ENCODE data around the gene MAP3K13. TPM values are rescaled to one million over a fixed set of nuclear protein-coding genes. Genes with fewer than 3 reads are reported as not detected.

The MAP3K13 gene
- total RNA-seq, 4 donors from 2014 or later, result 8.8 to 47.8 (median 17.2) TPM

DNA sequence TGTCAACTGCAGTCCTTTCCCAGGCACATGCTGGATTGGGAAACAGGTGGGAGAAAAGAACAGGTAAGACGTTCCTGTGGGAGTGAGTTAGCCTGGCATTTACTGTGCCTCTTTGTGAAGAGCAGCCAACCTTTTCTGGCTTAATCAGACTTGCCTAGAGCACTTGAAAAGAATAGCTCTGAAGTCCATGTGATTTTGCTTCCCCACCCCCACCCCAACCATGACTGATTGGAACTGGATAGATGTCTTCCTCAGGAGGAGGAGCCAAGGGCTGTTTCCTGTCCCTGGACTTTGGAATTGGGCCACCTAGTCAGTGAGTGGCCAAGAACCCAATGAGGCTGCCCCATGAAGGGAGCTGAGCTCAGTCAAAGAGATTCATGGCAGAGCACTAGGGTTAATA lies 140.6 kb downstream of the MAP3K13 start:
- H3K27ac ChIP-seq, result no peak overlapping the region
- no peaks in the 10 kb centered on the region for H3K9me3 ChIP-seq
- no peaks in the 10 kb centered on the region for H3K27me3 ChIP-seq
- no peak overlapping the region for H3K4me3 ChIP-seq
- no peaks in the 10 kb centered on the region for H3K4me1 ChIP-seq
- intact Hi-C loops (cut with DNase I; ENCODE audit: low total_unique reads), result no loop called here
- H3K36me3 ChIP-seq, result no peaks in the 10 kb centered on the region
- no peak for DNase-seq
- TF ChIP-seq POLR2A (IDR thresholded peaks at IDR 0.05), result no peak
- TF ChIP-seq, protein P1, sequence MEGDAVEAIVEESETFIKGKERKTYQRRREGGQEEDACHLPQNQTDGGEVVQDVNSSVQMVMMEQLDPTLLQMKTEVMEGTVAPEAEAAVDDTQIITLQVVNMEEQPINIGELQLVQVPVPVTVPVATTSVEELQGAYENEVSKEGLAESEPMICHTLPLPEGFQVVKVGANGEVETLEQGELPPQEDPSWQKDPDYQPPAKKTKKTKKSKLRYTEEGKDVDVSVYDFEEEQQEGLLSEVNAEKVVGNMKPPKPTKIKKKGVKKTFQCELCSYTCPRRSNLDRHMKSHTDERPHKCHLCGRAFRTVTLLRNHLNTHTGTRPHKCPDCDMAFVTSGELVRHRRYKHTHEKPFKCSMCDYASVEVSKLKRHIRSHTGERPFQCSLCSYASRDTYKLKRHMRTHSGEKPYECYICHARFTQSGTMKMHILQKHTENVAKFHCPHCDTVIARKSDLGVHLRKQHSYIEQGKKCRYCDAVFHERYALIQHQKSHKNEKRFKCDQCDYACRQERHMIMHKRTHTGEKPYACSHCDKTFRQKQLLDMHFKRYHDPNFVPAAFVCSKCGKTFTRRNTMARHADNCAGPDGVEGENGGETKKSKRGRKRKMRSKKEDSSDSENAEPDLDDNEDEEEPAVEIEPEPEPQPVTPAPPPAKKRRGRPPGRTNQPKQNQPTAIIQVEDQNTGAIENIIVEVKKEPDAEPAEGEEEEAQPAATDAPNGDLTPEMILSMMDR (IDR thresholded peaks at IDR 0.05), result no peak

DNA sequence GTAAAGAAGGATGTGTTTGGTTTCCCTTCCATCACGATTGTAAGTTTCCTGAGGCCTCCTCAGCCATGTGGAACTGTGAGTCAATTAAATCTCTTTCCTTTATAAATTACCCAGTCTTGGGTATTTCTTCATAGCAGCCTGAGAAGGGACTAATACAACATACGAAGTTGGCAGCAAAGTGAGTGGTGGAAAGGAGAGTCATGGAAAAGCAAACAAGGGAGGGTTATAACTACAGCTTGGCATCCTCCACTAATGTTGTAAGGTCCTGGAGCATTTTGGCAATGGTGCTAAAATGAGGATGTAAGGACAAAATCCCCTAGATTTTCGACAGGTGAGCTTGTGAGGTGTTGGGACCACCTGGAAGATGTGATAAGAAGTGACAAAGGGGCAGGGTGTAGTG lies 141.7 kb downstream of the MAP3K13 start:
- Histone ChIP-seq H3K4me1 (no peaks in the 10 kb centered on the region), H3K4me3 (no peak overlapping the region), H3K27me3 (no peaks in the 10 kb centered on the region), H3K36me3 (no peaks in the 10 kb centered on the region), H3K9me3 (no peaks in the 10 kb centered on the region), H3K27ac (no peak overlapping the region)
- no peak for DNase-seq
- no peak for TF ChIP-seq POLR2A (IDR thresholded peaks at IDR 0.05)
- TF ChIP-seq, protein P1 (IDR thresholded peaks at IDR 0.05), result no peak
- intact Hi-C loops (cut with DNase I; ENCODE audit: low total_unique reads), result no loop called here

DNA sequence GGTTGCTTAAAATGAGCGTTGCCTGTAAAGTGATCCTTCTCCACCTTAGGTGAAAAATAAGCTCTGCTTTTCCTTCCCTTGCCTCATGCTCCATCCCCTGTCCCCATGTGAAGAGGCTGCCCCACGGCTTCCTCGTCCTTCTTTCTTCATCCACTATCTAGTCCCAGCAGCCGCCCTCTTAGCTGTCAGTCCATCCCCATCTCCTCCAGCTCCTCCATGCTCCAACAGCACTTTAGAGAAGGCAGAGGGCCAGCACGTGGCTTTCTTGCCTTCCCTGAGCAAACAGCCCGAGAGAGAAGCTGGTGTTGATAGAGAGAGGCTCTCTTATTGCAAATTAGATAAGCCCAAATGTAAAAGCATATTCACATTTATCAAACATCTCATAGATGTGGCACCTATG lies 144.9 kb downstream of the MAP3K13 start:
- H3K9me3 ChIP-seq, result no peaks in the 10 kb centered on the region
- no peaks in the 10 kb centered on the region for H3K36me3 ChIP-seq
- no peak overlapping the region for H3K4me3 ChIP-seq
- intact Hi-C loops (cut with DNase I; ENCODE audit: low total_unique reads), result no loop called here
- no peaks in the 10 kb centered on the region for H3K4me1 ChIP-seq
- no peak overlapping the region for H3K27ac ChIP-seq
- no peaks in the 10 kb centered on the region for H3K27me3 ChIP-seq
- DNase-seq, result no peak
- no peak for TF ChIP-seq POLR2A (IDR thresholded peaks at IDR 0.05)
- TF ChIP-seq, protein P1 (IDR thresholded peaks at IDR 0.05), result no peak

DNA sequence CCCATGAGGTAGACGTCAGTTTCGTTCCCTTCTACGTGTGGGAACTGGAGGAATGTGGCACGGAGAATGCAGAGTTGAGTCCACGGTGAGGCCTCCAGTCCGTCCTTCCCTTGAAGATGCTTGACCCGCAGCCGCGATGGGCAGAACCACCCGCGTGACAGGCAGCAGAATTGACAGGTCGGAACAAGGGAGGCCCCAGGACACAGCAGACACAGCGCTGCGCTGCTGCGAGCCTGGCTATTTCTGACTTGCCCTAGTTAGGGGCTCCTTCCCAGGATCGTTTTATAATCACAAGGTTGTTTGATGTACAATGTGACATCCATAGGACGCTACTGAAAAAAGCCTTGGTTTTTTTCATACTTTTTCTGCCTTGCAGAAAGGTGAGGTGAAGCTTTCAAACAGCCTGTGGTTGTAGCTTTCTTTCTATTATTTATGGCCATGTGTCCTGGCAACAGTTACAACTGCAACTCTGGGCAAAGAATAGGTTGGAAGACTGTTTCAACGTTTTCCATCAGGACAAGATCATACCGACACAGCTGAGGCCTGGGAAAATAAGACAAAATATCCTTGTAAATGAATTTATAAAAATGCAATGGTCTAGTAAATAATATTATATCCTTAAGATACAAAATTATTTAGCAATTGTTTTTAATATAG lies 145.5 kb downstream of the MAP3K13 start:
- Histone ChIP-seq H3K9me3 (no peaks in the 10 kb centered on the region), H3K4me1 (no peaks in the 10 kb centered on the region), H3K27ac (no peak overlapping the region), H3K36me3 (no peaks in the 10 kb centered on the region), H3K4me3 (no peak overlapping the region), H3K27me3 (no peaks in the 10 kb centered on the region)
- DNase-seq, result no peak
- intact Hi-C loops (cut with DNase I; ENCODE audit: low total_unique reads), result no loop called here
- TF ChIP-seq, protein P1 (IDR thresholded peaks at IDR 0.05), result no peak
- no peak for TF ChIP-seq POLR2A (IDR thresholded peaks at IDR 0.05)

DNA sequence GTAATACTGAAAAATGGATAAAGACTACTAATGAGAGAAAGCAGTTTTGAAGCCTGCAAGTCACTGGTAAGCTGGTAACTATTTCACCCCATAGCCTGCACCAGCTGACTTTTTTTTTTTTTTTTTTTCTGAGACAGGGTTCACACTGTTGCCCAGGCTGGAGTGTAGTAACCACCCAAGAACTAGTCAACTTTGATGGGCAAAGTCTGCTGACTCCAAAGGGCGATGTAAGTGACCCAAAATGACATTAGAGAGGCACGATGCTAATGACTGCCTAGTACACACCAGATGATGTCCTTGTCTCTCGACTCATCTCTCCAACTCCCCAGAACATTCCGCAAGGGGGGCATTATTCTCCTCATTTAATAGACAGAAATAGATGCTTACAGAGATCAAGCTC lies 148.8 kb downstream of the MAP3K13 start:
- intact Hi-C loops (cut with DNase I; ENCODE audit: low total_unique reads), result no loop called here
- no peaks in the 10 kb centered on the region for H3K36me3 ChIP-seq
- no peak overlapping the region for H3K27ac ChIP-seq
- no peak for DNase-seq
- no peaks in the 10 kb centered on the region for H3K4me1 ChIP-seq
- TF ChIP-seq POLR2A (IDR thresholded peaks at IDR 0.05), result no peak
- TF ChIP-seq, protein P1 (IDR thresholded peaks at IDR 0.05), result no peak
- H3K9me3 ChIP-seq, result no peaks in the 10 kb centered on the region
- no peak overlapping the region for H3K4me3 ChIP-seq
- no peaks in the 10 kb centered on the region for H3K27me3 ChIP-seq

Measured in uterus (tissue), 4 donors.